GM21723 (cell line): Measurements from ENCODE around the gene GOLM1.
"Not testable (repeated sequence)": the region's sequence is repeated elsewhere in the genome, so short reads cannot be mapped to it uniquely, and the experiment has no call there.

Experiments used
- ATAC-seq: cut with Tn5 transposase; IDR thresholded peaks from one replicate; pipeline ENCODE4 v1.9.1; 2021; ENCODE audit warnings: mild to moderate bottlenecking, moderate library complexity; ENCODE audit not compliant: unreplicated experiment

The GOLM1 gene

GRCh38 chr9:86091477-86091876 lies 7.9 kb downstream of the GOLM1 start:
- ATAC-seq: no peak

GRCh38 chr9:86082870-86083269 lies 16.5 kb downstream of the GOLM1 start:
- no peak for ATAC-seq

- ATAC-seq: no peak
Observed at GRCh38 chr9:86079865-86080469, 19.4 kb downstream of the GOLM1 start.

GRCh38 chr9:86079421-86079831 lies 19.9 kb downstream of the GOLM1 start:
- no peak for ATAC-seq

- no peak for ATAC-seq
Observed at GRCh38 chr9:86078731-86079130, 20.6 kb downstream of the GOLM1 start.

- no peak for ATAC-seq
Observed at GRCh38 chr9:86077276-86077675, 22.1 kb downstream of the GOLM1 start.

GRCh38 chr9:86075132-86076109 lies 23.9 kb downstream of the GOLM1 start:
- ATAC-seq: no peak

- no peak for ATAC-seq
Observed at GRCh38 chr9:86073839-86074238, 25.5 kb downstream of the GOLM1 start.

GRCh38 chr9:86072394-86072877 lies 26.9 kb downstream of the GOLM1 start:
- ATAC-seq: no peak

- no peak for ATAC-seq
Observed at GRCh38 chr9:86069206-86069869, 30.0 kb downstream of the GOLM1 start.

GRCh38 chr9:86064220-86064619 lies 35.1 kb downstream of the GOLM1 start:
- ATAC-seq: no peak

- ATAC-seq: no peak
Observed at GRCh38 chr9:86062845-86063693, 36.3 kb downstream of the GOLM1 start.

- no peak for ATAC-seq
Observed at GRCh38 chr9:86061972-86062739, 37.2 kb downstream of the GOLM1 start.

GRCh38 chr9:86057491-86057890 lies 41.9 kb downstream of the GOLM1 start:
- ATAC-seq: no peak

GRCh38 chr9:86054695-86055094 lies 44.7 kb downstream of the GOLM1 start:
- no peak for ATAC-seq

GRCh38 chr9:86052556-86053468 lies 46.5 kb downstream of the GOLM1 start:
- no peak for ATAC-seq

- not testable (repeated sequence) for ATAC-seq
Observed at GRCh38 chr9:86048018-86048742, 51.2 kb downstream of the GOLM1 start.

GRCh38 chr9:86047361-86047760 lies 52.0 kb downstream of the GOLM1 start:
- ATAC-seq: no peak
